OCI-LY1 (cell line): ENCODE measurements around the gene PODXL2.

Experiments used
- EZH2 ChIP-seq: fragments of 200-600 bp; sonication (generic), shearing (Covaris generic); IDR thresholded peaks from 2 replicates; pipeline ENCODE4 v1.8.0; 2017; ENCODE audit warnings: borderline replicate concordance, mixed run types, mild to moderate bottlenecking, antibody characterized with exemption, low read length, moderate library complexity, mixed read lengths
- TF ChIP-seq, protein P1 (sequence below): fragments of 200-600 bp; sonication (generic), shearing (Covaris generic); IDR thresholded peaks from 2 replicates; pipeline ENCODE4 v1.5.1; 2017; ENCODE audit warnings: mild to moderate bottlenecking, antibody characterized with exemption, low read length, moderate library complexity, mixed read lengths

DNA sequence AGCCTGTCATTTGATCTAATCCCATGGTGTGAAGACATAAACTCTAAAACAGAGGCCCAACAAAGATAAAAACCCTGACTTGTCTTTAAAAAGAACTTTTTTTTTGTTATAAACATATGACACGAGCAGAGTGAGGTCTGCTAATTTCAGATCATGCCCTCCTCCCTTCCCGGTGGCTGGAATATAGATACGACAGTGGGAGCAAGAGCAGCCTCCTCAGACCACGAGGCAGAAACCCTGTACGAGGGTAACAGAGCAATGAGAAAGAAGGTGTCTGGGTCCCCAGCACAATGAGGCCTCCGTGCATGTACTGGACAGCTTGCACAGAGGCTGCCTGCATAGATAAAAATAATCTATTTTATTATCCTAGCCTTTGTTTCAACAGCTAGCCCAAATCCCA, 44.3 kb upstream of the PODXL2 start:
- TF ChIP-seq, protein P1, sequence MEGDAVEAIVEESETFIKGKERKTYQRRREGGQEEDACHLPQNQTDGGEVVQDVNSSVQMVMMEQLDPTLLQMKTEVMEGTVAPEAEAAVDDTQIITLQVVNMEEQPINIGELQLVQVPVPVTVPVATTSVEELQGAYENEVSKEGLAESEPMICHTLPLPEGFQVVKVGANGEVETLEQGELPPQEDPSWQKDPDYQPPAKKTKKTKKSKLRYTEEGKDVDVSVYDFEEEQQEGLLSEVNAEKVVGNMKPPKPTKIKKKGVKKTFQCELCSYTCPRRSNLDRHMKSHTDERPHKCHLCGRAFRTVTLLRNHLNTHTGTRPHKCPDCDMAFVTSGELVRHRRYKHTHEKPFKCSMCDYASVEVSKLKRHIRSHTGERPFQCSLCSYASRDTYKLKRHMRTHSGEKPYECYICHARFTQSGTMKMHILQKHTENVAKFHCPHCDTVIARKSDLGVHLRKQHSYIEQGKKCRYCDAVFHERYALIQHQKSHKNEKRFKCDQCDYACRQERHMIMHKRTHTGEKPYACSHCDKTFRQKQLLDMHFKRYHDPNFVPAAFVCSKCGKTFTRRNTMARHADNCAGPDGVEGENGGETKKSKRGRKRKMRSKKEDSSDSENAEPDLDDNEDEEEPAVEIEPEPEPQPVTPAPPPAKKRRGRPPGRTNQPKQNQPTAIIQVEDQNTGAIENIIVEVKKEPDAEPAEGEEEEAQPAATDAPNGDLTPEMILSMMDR: no peak
- no peak for TF ChIP-seq EZH2
